OCI-LY3 (cell line): ENCODE measurements around the gene ZNF70.

Experiments
- CTCF ChIP-seq: fragments of 200-600, 300-600 bp; sonication (generic); IDR thresholded peaks from 2 replicates; pipeline ENCODE4 v1.5.1; 2014; ENCODE audit warnings: antibody characterized with exemption, low read length, low read depth
- EZH2phosphoT487 ChIP-seq: fragments of 200-600 bp; shearing (Covaris generic); IDR thresholded peaks from 2 replicates; pipeline ENCODE4 v1.6.1; 2018; ENCODE audit warnings: antibody characterized with exemption, mixed run types, low read depth

- TF ChIP-seq CTCF (no peak), EZH2phosphoT487 (no peak)
These were observed 30.1 kb downstream of the ZNF70 start for GRCh38 chr22:23720855-23721254.
